ENCODE results near the gene MAD1L1. TPM values are rescaled to one million over a fixed set of nuclear protein-coding genes. Genes with fewer than 3 reads are reported as not detected.

Gene MAD1L1
- total RNA-seq, 1 experiment from 2014 or later = 50.8 TPM

DNA sequence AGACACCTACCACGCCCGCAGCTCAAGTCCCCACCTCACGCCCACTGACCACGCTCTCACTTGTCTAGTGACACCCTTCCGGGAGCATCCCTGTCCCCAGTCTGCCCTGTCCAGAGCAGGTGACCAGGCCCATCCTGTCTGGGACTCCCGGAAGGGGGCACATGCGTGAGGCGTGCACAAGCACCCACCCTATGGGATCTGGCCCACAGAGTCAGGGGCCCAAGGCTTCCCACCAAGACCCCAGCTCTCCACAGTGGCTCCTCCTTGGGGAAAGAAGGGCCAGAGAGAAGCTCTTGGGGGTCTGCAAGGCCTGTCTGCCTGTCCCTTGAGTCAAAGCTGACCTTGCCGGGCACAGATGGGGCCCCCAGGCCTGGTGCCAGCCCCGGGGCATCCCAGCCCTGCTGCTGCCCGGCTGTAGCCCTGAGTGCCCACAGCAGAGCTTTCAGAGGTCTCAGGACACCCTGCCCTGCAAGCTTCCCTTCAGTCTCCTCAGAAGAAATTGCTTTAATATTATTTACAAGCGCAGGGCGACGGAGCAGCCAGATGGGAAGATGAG is 367.7 kb downstream of the MAD1L1 start:
- CTCF ChIA-PET = no interaction called here
- TF ChIP-seq EZH2 (IDR thresholded peaks at IDR 0.05; ENCODE audit: low read depth) = no peak
- TF ChIP-seq, protein P1, sequence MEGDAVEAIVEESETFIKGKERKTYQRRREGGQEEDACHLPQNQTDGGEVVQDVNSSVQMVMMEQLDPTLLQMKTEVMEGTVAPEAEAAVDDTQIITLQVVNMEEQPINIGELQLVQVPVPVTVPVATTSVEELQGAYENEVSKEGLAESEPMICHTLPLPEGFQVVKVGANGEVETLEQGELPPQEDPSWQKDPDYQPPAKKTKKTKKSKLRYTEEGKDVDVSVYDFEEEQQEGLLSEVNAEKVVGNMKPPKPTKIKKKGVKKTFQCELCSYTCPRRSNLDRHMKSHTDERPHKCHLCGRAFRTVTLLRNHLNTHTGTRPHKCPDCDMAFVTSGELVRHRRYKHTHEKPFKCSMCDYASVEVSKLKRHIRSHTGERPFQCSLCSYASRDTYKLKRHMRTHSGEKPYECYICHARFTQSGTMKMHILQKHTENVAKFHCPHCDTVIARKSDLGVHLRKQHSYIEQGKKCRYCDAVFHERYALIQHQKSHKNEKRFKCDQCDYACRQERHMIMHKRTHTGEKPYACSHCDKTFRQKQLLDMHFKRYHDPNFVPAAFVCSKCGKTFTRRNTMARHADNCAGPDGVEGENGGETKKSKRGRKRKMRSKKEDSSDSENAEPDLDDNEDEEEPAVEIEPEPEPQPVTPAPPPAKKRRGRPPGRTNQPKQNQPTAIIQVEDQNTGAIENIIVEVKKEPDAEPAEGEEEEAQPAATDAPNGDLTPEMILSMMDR (conservative IDR thresholded peaks at IDR 0.05) = no peak
- intact Hi-C loops (cut with micrococcal nuclease; ENCODE audit: unreplicated experiment) = no loop called here
- no peak overlapping the region for H3K4me2 ChIP-seq
- POLR2A ChIA-PET (ENCODE audit: unreplicated experiment) = no interaction called here
- no TSS peak for BruUV-seq (replicated peaks)
- H3K36me3 ChIP-seq (ENCODE audit: low read depth) = no peaks in the 10 kb centered on the region
- no peak overlapping the region for H3K27ac ChIP-seq
- H4K20me1 ChIP-seq (ENCODE audit: insufficient read depth) = peaks cover 3% of the 10 kb centered on the region; the same call in 1 of the 2 replicates
- no peaks in the 10 kb centered on the region for H3K4me1 ChIP-seq (replicated peaks; ENCODE audit: insufficient read depth)
- no peaks in the 10 kb centered on the region for H3K79me2 ChIP-seq (ENCODE audit: low read depth)
- H2AFZ ChIP-seq = no peak overlapping the region
- DNase-seq = no peak
- H3K9me2 ChIP-seq (ENCODE audit: insufficient read depth) = no peaks in the 10 kb centered on the region
- no peaks in the 10 kb centered on the region for H3K9me3 ChIP-seq (ENCODE audit: insufficient read depth, low read depth)
- no peak overlapping the region for H3K4me3 ChIP-seq
- no peaks in the 10 kb centered on the region for H3K27me3 ChIP-seq (ENCODE audit: insufficient read depth, low read depth)
- H3F3A ChIP-seq (ENCODE audit: insufficient read depth, low read depth) = no peaks in the 10 kb centered on the region

DNA sequence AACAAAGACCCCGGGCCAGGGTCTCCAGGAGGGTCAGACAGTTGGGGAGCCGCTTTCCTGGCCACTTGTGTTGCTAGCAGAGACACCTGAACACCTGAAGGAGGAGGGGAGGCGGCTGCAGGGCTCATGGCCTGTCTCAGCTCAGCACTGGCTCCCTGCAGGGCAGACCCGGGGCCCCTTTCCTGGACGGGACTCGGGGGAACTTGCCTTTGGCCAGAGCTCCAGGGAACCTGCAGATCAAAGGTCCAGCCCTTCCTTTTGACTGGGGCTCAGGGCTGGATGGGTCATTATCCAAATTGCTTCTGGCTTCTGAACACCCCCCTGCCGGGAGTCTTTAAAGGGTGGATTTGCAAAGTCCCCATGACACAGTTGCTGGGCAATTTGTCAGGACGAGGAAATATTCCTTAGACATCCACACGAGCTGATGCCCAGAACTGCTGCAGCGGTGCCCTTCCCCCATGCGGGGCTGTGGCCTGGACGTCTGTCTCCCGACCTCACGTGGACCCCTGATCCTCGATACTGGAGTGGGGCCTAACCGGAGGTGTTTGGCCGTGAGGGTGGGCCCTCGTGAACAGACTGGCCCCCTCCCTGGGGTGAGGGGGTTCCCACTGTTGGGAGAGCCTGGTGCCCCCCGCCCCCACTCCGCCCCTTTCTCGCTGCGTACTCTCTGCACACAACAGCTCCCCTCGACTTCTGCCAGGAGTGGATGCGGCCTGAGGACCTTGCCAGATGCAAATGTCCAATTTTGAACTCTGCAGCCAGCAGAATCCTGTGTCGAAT is 368.4 kb downstream of the MAD1L1 start:
- intact Hi-C loops (cut with micrococcal nuclease; ENCODE audit: unreplicated experiment) = no loop called here
- Histone ChIP-seq H3F3A (ENCODE audit: insufficient read depth, low read depth) (no peaks in the 10 kb centered on the region), H4K20me1 (ENCODE audit: insufficient read depth) (peaks cover 3% of the 10 kb centered on the region; the same call in 1 of the 2 replicates), H3K9me2 (ENCODE audit: insufficient read depth) (no peaks in the 10 kb centered on the region), H2AFZ (no peak overlapping the region), H3K4me3 (no peak overlapping the region), H3K27ac (no peak overlapping the region), H3K9me3 (ENCODE audit: insufficient read depth, low read depth) (no peaks in the 10 kb centered on the region), H3K79me2 (ENCODE audit: low read depth) (no peaks in the 10 kb centered on the region), H3K36me3 (ENCODE audit: low read depth) (no peaks in the 10 kb centered on the region), H3K27me3 (ENCODE audit: insufficient read depth, low read depth) (no peaks in the 10 kb centered on the region), H3K4me2 (no peak overlapping the region), H3K4me1 (replicated peaks; ENCODE audit: insufficient read depth) (no peaks in the 10 kb centered on the region)
- CTCF ChIA-PET = no interaction called here
- no peak for TF ChIP-seq EZH2 (IDR thresholded peaks at IDR 0.05; ENCODE audit: low read depth)
- TF ChIP-seq, protein P1 (conservative IDR thresholded peaks at IDR 0.05) = no peak
- DNase-seq = no peak
- no TSS peak for BruUV-seq (replicated peaks)
- POLR2A ChIA-PET (ENCODE audit: unreplicated experiment) = no interaction called here

DNA sequence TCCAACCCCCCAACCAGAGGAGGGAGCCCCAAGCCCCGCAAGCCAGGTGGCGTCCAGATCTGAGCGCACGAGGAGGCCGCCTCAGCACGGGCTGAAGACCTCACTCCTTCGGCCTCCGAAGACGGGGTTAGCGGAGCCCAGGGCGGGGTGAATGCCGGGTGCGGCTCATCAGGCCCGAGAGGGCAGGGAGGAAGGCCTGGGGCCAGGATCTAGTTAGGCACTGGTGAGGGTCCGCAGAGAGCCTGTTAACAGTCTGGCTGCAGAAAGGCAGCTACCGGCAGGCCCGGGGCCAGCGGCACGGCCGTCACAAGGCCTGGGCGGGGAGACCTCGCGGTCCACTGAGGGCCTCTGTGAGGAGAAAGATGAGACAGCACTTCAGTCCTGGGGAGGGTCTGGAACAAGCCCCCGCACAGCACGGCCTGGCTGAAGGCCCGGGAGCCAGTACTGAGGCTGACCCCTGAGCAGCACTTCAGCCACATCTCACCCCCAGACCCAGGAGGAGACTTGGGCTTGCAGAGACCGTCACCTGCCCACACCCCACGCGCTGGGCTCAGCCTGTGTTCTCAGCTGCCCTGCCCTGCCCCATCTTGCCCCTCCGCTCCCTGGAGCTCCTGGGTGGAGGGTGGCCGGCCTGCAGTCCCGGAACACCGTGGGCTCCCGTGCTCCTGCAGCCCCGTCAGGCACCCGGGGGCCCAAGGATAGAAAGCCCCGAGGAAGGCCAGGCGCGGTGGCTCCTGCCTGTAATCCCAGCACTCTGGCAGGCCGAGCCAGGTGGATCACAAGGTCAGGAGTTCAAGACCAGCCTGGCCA is 369.4 kb downstream of the MAD1L1 start:
- Histone ChIP-seq H3K4me1 (replicated peaks; ENCODE audit: insufficient read depth) (no peaks in the 10 kb centered on the region), H3K27me3 (ENCODE audit: insufficient read depth, low read depth) (no peaks in the 10 kb centered on the region), H3K36me3 (ENCODE audit: low read depth) (no peaks in the 10 kb centered on the region), H3K4me3 (no peak overlapping the region), H4K20me1 (ENCODE audit: insufficient read depth) (peaks cover 3% of the 10 kb centered on the region; the same call in 1 of the 2 replicates), H3F3A (ENCODE audit: insufficient read depth, low read depth) (no peaks in the 10 kb centered on the region), H3K79me2 (ENCODE audit: low read depth) (no peaks in the 10 kb centered on the region), H3K4me2 (no peak overlapping the region), H3K27ac (no peak overlapping the region), H2AFZ (no peak overlapping the region), H3K9me2 (ENCODE audit: insufficient read depth) (no peaks in the 10 kb centered on the region), H3K9me3 (ENCODE audit: insufficient read depth, low read depth) (no peaks in the 10 kb centered on the region)
- BruUV-seq (replicated peaks) = no TSS peak
- no peak for TF ChIP-seq EZH2 (IDR thresholded peaks at IDR 0.05; ENCODE audit: low read depth)
- TF ChIP-seq, protein P1 (conservative IDR thresholded peaks at IDR 0.05) = no peak
- POLR2A ChIA-PET (ENCODE audit: unreplicated experiment) = no interaction called here
- DNase-seq = no peak
- intact Hi-C loops (cut with micrococcal nuclease; ENCODE audit: unreplicated experiment) = no loop called here
- CTCF ChIA-PET = no interaction called here

Data from PC-9 (cell line).